Lower leg skin (tissue), 4 donors: ENCODE measurements around the gene PRKAR1B. TPM values are rescaled to one million over a fixed set of nuclear protein-coding genes. Genes with fewer than 3 reads are reported as not detected.
"Not testable (repeated sequence)": the region's sequence is repeated elsewhere in the genome, so short reads cannot be mapped to it uniquely, and the experiment has no call there.

Source experiments
- DNase-seq, 2 donors: peaks; one replicate each; pipeline ENCODE4 v3.0.0-alpha.2; 2019; ENCODE audit warnings: low spot score in 2 of 2
- H3K4me3 ChIP-seq: fragments of 200-600 bp; sonication (generic); 2 replicates; pipeline ENCODE4 v1.5.1; 2017; ENCODE audit warnings: mild to moderate bottlenecking, low read depth; ENCODE audit not compliant: poor library complexity, severe bottlenecking
- POLR2A ChIP-seq, 2 donors: fragments of 450-650 bp; IDR thresholded peaks; one replicate each; pipeline ENCODE4 v1.6.1; 2016 to 2017; ENCODE audit warnings: antibody characterized with exemption in 2 of 2, mild to moderate bottlenecking in 1 of 2, moderate library complexity in 1 of 2
- WGBS, 2 donors: methylation state at CpG; one replicate each; pipeline ENCODE4 v1.1.5; 2018; 5-methylcytosine and 5-hydroxymethylcytosine counted together
- intact Hi-C: fragments of 100-400 bp; cut with DNase I; formaldehyde crosslinking; loops from one replicate; pipeline ENCODE4 v1.15.0; 2023; ENCODE audit warnings: low total_unique reads
- total RNA-seq, 4 donors: library from RNA; depleted of rRNA; stranded (reverse); fragments of >200 nt; gene quantifications; one replicate each; pipeline ENCODE4 v1.1.0, GENCODE V29; 2016
- TF ChIP-seq, protein P1 (sequence below), 3 donors: fragments of 450-650 bp; IDR thresholded peaks; one replicate each; pipeline ENCODE4 v1.5.1; 2016; ENCODE audit warnings: antibody characterized with exemption in 3 of 3, mild to moderate bottlenecking in 3 of 3, moderate library complexity in 2 of 3

The PRKAR1B gene
- total RNA-seq, 4 donors from 2014 or later, result 7.8 to 16.9 (median 15.0) TPM

DNA sequence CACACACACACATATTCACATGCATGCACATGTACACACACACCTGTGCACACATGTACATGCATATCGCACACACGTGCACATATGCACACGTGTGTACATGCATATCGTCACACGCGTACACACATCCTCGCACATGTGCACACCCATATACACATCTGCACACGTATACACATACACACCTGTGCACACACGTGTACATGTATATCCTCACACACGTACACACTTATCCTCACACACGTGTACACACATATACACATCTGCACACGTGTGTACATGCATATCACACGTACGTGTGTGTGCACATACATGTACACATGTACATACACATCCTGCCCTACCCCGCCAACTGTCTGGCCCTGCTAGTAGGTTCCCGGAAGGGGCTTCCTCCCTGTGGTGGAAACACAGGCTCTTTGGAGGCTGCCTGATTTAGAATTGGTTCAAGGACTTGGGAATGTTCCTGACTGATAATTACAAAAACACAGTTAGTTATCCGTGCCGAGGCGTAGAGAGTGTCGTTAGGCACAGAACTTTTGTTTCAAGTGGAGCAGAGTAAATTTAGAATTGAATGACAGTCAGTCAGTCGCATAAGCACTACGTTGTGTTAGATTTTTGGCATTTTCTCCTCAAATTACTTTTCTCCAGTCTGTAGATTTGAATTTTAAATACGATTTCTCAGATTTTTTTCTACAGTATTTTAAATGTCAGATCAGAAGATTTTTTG, 18.5 kb upstream of the PRKAR1B start:
- intact Hi-C loops, result no loop called here
- TF ChIP-seq POLR2A (IDR thresholded peaks at IDR 0.05), result no peak
- TF ChIP-seq, protein P1, sequence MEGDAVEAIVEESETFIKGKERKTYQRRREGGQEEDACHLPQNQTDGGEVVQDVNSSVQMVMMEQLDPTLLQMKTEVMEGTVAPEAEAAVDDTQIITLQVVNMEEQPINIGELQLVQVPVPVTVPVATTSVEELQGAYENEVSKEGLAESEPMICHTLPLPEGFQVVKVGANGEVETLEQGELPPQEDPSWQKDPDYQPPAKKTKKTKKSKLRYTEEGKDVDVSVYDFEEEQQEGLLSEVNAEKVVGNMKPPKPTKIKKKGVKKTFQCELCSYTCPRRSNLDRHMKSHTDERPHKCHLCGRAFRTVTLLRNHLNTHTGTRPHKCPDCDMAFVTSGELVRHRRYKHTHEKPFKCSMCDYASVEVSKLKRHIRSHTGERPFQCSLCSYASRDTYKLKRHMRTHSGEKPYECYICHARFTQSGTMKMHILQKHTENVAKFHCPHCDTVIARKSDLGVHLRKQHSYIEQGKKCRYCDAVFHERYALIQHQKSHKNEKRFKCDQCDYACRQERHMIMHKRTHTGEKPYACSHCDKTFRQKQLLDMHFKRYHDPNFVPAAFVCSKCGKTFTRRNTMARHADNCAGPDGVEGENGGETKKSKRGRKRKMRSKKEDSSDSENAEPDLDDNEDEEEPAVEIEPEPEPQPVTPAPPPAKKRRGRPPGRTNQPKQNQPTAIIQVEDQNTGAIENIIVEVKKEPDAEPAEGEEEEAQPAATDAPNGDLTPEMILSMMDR (IDR thresholded peaks at IDR 0.05), result no peak
- H3K4me3 ChIP-seq, result no peak overlapping the region
- WGBS, 2 donors, result 91 to 94% methylated on average over 23 of the region's 23 CpGs
- DNase-seq, result no peak

DNA sequence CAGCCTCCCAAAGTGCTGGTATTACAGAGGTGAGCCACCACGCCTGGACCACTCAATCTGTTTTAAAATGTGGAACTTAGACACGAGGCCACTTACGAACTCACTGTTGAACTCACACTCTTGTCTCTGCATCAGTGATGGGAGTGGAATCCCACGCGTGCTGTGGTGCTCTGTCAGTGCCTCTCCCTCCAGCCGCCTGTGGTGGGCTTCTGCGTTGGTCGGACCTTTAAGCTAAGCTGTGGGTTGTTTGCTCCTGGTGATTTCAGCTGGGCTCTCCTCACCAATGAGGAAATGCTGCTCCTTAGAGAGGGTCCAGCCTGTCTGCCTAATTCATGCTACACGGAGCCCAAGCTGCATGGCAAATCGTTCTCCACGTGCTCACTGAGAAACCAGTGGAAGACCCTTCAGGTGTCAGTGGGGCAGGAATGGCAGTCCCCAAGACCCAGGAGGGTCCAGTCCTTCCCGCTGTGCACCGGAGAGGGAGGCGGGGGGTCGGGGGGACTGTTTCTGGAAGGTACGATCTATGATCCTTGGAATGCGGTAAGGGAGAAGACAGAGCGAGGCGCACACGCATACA, 17.9 kb upstream of the PRKAR1B start:
- DNase-seq, result no peak
- intact Hi-C loops, result no loop called here
- 98% methylated on average over 20 of the region's 20 CpGs for WGBS, 2 donors
- TF ChIP-seq POLR2A (IDR thresholded peaks at IDR 0.05), result no peak
- TF ChIP-seq, protein P1 (IDR thresholded peaks at IDR 0.05), result no peak
- H3K4me3 ChIP-seq, result no peak overlapping the region

DNA sequence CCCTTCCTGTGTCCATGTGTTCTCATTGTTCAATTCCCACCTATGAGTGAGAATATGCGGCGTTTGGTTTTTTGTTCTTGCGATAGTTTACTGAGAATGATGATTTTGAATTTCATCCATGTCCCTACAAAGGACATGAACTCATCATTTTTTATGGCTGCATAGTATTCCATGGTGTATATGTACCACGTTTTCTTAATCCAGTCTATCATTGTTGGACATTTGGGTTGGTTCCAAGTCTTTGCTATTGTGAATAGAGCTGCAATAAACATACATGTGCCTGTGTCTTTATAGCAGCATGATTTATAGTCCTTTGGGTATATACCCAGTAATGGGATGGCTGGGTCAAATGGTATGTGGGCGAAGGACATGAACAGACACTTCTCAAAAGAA, 17.0 kb upstream of the PRKAR1B start:
- DNase-seq, intact Hi-C loops: not testable (repeated sequence)
- WGBS, 2 donors, result 98 to 99% methylated on average over 5 of the region's 5 CpGs

DNA sequence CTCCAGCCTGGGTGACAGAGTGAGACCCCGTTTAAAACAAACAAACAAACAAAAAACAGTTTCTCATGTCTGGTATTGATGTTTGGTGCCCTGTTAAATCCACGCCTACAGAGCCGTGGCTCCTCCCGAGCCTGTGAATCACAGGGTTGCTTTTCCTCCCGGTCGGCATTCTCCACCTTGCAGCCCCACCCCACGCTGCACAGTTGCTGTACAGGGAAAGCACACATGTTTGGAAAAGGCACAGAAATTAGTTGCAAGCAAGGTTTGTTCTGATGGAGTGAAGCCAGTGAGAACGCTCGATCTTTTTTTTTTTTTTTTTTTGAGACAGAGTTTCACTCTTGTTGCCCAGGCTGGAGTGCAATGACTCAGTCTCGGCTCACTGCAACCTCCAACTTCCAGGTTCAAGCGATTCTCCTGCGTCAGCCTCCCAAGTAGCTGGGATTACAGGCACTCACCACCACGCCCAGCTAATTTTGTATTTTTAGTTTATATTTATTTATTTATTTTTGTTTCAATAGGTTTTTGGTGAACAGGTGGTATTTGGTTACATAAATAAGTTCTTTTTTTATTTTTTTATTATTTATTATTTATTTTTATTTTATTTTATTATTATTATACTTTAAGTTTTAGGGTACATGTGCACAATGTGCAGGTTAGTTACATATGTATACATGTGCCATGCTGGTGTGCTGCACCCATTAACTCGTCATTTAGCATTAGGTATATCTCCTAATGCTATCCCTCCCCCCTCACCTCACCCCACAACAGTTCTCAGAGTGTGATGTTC, 16.5 kb upstream of the PRKAR1B start:
- WGBS, 2 donors, result 55 to 60% methylated on average over 14 of the region's 14 CpGs
- intact Hi-C loops, H3K4me3 ChIP-seq, DNase-seq: not testable (repeated sequence)

More for the DNA sequence above, 17.0 kb upstream of the PRKAR1B start:
- H3K4me3 ChIP-seq, result not testable (repeated sequence)

DNA sequence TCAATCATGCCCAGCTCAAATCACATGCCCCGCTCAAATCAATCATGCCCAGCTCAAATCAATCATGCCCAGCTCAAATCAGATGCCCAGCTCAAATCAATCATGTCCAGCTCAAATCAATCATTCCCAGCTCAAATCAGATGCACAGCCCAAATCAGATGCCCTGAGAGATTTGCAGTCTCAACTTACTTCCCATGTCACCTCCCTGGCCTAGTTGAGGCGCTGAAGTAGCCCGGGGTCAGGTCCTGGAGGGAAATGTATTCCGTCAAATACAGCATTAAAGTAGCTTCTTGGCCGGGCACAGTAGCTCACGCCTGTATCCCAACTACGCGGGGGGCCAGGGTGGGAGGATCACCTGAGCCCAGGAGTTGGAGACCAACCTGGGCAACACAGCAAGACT, 15.7 kb upstream of the PRKAR1B start:
- DNase-seq, result no peak
- TF ChIP-seq, protein P1 (IDR thresholded peaks at IDR 0.05), result no peak
- TF ChIP-seq POLR2A (IDR thresholded peaks at IDR 0.05), result no peak
- intact Hi-C loops, result no loop called here
- no peak overlapping the region for H3K4me3 ChIP-seq
- WGBS, 2 donors, result 80 to 93% methylated on average over 7 to 8 of the region's 8 CpGs

DNA sequence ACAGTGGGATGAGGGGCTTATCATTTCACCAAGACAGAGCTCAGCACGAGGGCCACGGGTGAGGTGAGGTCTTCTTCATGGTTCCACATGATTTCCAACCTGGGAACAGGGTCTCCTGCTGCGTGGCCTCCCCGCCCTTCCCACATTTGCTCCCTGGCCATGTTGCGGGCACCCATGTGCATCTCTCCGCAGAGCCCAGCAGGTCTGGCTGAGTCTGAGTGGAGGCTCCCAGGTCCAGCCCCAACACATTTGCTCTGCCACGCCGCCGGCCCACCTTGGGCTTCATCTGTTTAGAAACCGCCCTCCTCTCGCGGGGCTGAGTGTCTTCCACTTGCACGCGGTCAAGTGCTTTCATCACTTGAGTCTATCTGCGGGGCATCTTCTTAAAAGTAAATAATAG, 14.8 kb upstream of the PRKAR1B start:
- WGBS, 2 donors, result 91% methylated on average over 15 of the region's 15 CpGs
- no peak overlapping the region for H3K4me3 ChIP-seq
- DNase-seq, result no peak
- intact Hi-C loops, result no loop called here
- TF ChIP-seq, protein P1 (IDR thresholded peaks at IDR 0.05), result no peak
- no peak for TF ChIP-seq POLR2A (IDR thresholded peaks at IDR 0.05)
